HG03432 (cell line): Measurements from ENCODE around the gene DDX39A.
"Not testable (repeated sequence)": the region's sequence is repeated elsewhere in the genome, so short reads cannot be mapped to it uniquely, and the experiment has no call there.

ENCODE experiments used
- ATAC-seq: cut with Tn5 transposase; IDR thresholded peaks from one replicate; pipeline ENCODE4 v1.9.1; 2021; ENCODE audit warnings: mild to moderate bottlenecking, moderate library complexity; ENCODE audit not compliant: unreplicated experiment

DDX39A gene

DNA sequence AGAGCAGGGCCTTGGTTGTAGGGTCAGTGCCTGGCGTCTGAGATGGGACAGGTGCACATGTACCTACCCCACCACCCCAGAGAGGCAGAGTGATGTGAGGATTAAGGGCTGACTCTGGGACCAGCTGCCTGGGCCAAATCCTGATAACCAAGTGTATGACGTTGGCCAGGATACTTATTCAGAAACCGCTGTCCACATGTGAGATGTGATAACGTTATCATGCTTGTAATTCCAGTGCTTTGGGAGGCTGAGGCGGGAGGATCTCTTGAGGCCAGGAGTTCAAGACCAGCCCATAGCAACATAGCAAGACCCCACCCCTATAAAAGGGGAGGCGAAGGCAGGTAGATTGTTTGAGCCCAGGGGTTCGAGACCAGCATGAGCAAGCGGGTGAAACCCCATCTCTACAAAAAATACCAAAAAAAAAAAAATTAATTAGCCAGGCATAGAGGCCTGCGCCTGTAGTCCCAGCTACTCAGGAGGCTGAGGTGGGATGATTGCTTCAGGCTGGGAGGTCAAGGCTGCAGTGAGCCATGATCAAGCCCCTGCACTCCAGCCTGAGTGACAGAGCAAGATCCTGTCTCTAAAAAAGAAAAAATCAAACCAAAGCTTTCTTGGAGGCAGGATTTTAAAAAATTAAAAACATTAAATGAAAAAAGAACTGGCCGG lies 27.9 kb downstream of the DDX39A start:
- ATAC-seq, result no peak

DNA sequence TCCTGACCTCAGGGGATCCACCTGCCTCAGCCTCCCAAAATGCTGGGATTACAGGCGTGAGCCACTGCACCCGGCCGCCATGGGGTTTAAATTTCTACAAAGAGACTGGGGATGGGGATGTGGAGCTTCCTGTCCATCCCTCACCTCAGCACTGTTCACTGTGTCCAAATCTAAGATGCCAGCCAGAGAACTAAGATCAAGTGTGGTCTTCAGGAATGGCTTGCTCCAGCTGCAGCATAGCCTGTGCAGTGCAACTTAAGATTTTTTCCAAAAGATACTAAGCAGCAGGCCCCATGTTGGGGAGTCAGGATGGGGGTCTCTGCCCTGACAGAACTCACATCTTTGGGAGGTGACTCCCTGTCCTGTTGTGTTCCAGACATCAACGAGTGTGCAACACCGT lies 28.6 kb downstream of the DDX39A start:
- ATAC-seq, result no peak

DNA sequence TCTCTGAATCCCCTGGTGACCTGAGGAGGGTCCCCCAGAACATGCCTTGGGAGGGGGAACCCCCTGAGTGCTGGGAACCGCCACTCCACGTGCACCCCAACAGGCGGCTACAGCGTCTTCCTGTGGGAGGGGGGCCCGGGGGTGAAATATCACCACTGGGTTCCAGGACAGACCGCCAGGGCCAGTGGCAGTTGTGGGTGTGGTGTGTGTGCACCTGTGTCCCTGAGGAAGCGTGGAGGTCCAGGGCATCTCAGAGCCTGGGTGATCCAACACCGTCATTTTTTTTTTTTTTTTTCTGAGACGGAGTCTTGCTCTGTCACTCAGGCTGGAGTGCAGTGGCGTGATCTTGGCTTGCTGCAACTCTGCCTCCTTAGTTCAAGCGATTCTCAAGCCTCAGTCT lies 33.6 kb downstream of the DDX39A start:
- no peak for ATAC-seq

DNA sequence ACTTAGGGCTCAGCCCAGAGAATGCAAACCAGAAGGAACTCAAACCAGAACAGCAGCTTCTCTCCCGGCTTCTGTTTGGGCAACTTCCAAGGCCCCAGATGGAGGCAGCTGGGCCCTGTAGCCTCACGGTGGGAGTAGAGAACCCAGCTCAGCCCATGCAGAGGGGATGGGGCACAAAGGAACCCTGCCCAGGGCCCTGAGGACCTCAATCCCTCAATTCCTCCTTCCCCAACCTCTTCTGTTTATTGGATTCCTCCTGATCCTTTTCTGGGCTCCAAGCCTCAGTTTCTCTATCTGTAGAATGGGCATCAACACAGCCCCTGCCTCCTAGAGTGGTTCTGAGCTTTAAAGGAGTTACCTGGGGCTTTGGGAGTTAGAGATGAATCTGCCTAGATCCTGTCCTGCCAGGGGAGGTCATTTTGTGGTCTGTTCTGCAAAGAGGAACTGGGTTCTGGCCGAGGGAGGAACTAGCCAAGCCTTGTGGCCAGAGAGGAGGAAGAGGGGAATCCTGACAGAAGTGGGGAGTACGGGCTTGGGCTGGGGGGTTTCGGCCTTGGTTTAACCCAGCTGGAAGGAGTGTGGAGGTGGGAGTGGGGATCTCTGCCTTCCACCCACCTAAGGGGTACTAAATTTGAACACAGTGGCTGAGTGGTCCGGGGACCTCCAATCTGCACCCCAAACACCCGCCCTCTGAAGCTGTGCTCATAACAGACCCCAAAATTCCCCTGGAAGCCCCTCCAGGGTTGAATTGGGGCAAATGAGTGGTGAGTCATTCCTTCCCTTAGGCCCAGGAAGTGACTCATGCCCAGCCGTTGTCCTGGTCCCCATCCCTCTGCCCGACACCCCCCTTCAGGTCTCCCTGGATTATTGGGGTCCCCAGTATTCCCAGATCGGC lies 35.2 kb downstream of the DDX39A start:
- ATAC-seq, result peak; percentile 27

DNA sequence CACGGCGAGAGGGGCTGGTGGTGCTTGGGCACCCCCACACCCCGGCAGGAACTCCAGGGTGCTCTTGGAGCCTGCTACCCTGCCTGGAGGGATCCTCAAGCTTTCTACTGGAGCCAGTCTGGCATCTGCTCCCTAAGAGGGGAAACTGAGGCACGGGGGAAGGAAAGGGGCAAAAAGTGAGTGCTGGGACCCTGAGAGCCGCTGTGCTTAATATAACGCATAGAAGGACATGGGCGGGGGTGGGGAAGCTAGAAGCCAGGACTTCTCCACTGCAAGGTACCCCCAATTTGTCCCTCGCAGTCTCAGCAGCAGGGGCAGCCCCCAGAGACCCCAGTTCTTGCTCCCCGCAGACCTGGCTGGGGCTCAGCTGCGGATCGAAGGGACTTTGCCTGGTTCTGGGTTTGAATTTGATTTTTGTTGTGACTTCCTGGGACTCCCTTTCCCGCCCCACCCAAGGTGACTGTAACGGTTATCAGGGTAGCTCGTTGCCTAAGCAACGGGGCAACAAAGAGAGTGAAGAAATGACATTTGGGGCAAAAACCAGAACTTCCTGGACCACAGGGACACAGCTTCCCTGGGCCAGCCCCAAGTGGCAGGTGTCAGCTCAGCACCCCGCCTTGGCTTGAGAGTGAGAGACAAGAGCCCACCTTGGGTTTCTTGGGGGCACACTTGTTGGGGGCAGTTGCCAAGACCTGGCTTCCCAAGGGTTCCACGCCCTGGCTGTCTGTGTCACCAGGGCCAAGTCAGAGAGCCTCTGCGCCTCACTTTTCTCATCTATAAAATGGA lies 37.3 kb downstream of the DDX39A start:
- ATAC-seq, result no peak

DNA sequence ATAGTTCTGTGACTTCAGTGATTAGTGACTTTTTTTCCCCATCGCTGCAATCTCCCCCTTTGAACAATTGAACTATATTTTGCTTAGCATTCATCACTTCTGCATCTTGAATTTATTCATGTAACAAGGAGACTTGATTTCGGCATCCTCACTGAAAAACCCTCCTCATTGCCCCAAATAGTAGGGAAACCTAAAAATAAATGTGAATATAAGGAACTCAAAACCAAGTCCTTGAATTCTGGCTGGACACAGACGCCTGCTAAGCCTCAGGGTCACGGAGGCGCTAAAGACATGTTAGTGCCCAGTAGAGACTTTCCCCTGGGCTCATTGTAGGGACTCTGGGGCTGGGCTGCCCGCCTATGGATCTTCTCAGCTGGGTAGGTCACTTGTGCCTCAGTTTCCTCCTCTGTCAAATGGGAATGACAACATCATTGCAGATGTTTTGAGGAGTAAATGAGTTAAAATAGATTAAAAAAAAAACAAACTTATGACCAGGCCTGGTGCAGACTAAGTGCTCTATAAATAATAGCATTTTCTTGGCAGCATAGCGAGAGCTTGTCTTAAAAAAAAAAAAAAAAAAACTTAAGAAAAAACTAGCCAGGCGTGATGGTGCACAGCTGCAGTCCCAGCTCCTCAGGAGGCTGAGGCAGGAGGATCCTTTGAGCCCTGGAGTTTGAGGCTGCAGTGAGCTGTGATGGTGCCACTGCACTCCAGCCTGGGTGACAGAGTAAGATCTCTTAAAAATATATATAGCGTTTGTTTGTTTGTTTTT lies 39.7 kb downstream of the DDX39A start:
- no peak for ATAC-seq

DNA sequence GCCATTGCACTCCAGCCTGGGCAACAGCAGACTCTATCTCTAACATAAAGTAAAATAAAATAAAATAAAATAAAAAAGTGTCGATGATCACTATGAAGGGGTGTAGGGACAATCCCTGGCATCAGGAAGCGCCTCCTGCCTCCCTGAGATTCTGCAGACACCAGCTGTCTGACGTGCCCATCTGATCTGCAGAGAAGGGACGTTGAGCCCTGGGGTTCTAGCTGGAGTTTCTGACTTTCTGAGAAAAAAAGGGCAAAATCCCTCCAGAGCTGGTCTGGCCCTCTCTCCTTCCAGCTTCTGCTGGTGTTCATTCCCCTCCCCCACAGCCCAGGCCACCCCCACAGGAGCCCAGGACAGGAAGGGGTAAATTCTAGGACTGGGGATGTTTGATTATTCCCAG lies 40.3 kb downstream of the DDX39A start:
- ATAC-seq, result no peak

DNA sequence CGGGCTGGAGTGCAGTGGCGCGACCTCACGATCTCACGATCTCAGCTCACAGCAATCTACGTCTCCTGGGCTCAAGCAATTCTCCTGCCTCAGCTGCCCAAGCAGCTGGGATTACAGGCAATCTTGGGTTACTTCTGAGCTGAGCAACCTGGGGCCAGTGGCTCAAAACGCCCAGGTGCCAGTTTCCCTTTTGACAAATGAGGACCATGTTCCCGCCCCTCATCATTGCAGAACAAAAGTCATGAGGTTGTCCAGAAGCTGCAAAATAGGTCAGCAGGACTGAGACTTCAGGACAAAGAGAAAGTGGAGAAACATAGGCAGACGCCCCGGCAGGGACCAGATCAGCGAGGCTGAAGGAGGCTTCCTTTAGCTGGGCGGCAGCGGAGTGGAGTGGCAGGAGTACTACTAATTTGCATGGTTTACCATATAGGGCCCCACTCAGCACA lies 41.2 kb downstream of the DDX39A start:
- ATAC-seq, result no peak

DNA sequence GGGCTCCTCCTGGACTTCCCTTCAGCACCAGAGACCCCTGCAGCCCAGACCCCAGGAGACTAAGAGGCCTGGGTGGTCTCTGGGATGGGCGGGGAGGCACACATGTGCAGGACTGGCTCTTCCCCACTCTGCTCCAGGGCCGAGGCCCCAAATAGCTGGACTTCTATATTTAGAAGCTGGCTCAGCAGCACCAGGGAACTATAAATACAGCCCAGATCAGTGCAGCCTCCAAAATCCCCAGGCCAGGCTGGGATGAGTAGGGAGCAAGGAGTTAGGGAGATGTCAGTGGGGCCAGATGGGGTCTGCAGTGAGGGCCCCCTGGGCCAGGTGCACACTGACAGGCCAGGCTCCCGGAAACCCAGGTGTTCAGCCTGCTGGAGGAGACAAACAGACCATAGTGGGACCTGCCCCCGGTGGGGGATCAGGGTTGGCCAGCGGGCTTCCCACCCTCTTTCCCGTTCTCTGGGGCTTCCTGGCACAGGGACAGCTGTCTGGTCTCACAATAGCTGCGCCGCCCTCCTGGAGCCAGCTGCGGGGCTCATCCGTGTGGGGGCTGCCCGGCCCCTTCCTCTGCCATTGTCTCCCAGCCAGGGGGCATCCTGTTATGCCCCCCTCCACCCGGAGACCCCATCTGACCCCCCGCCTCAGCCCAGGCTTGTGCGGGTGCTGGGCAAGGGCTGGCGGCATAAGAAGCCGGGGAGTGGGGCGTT lies 43.4 kb downstream of the DDX39A start:
- ATAC-seq, result no peak

DNA sequence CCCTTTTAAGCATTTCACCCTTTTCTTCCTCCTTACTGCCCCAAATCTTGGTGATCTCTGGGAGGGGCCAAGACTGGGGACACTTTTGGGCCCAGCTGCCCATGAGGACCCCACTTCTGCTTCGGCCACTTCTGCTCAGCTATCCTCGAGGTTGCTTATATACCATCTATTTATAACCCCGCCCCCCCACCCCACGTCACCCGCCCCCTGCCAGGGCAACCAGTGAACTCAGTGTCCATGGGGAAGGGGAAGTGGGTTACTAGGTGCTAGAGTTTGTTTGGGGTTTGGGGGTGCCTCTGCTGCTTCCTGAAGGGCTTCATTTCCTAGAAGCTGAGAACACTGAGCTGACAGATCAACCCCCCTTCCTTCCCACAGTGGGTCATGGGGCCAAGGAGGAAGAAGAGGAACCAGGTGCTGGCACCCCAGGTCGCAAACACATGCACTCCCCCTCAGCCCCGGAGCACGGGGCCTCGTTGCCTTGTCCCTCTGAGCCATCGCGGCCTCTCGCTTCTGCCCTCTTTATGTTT lies 44.0 kb downstream of the DDX39A start:
- no peak for ATAC-seq

DNA sequence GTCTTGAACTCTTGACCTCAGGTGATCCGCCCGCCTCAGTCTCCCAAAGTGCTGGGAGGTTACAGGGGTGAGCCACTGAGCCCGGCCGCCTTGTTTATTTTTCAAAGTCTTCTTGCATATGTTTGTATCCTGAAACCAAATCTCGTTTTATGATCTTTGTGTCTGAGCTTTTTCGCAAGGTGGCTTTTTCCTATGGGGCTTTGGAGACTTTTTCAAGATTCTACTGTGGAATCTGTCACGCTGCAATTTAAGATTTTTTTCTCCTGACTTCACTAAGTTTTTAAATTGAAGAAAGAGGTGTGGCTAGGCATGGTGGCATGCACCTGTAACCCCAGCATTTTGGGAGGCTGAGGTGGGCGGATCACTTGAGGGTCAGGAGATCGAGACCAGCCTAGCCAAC lies 44.8 kb downstream of the DDX39A start:
- ATAC-seq, result not testable (repeated sequence)

DNA sequence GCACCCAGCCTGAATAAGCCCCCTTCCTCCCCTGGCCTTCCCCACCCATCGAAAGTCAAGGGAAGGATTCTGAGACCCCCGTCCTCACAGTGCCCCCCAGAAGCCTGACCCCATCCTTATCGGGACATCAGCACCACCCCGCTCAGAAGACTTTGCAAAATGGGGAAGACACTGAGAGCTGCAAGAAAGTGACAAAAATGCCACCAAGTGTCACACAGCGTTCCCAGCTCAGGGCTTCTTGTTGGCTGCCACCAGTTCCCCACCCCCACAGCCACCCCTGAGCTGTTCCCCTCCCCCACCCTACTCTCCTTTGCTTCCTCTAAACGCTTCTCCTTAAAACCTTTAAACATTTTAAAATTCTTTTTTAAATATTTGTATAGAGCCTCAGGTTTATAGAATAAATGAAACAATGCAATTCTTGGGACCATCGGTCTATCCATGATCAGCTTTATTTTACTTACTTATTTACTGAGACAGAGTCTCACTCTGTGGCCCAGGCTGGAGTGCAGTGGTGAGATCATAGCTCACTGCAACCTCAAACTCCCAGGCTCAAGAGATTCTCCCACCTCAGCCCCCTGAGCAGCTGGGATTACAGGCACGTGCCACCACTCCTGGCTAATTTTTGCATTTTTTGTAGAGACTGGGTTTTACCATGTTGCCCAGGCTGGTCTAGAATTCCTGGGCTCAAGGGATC lies 46.6 kb downstream of the DDX39A start:
- not testable (repeated sequence) for ATAC-seq

DNA sequence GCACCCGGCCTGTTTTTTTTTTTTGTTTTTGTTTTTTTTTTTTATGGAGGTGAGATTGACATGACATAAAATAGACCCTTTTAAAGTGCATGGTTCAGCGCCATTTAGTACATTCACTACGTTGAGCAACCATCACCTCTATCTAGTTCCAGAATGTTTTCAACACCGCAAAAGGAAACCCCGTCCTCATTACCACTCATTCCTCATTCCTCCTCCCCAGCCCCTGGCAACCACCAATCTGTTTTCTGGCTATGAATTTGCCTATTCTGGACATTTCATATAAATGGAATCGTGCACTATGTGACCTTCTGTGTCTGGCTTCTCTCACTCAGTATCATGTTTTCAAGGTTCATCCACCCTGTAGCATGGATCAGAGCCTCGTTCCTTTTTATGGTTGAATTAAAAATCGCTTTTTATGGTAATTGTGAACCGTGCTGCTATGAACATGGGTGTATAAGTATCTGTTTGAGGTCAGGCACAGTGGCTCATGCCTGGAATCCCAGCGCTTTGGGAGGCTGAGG lies 47.8 kb downstream of the DDX39A start:
- no peak for ATAC-seq

DNA sequence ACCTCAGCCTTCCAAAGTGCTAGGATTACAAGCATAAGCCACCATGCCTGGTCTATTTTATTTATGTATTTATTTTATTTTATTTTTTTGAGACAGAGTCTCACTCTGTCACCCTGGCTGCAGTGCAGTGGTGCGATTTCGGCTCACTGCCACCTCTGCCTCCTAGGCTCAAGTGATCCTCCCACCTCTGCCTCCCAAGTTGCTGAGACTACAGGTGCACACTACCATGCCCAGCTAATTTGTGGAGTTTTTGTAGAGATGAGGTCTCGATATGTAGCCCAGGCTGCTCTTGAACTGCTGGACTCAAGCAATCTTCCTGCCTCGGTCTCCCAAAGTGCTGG lies 48.2 kb downstream of the DDX39A start:
- no peak for ATAC-seq

DNA sequence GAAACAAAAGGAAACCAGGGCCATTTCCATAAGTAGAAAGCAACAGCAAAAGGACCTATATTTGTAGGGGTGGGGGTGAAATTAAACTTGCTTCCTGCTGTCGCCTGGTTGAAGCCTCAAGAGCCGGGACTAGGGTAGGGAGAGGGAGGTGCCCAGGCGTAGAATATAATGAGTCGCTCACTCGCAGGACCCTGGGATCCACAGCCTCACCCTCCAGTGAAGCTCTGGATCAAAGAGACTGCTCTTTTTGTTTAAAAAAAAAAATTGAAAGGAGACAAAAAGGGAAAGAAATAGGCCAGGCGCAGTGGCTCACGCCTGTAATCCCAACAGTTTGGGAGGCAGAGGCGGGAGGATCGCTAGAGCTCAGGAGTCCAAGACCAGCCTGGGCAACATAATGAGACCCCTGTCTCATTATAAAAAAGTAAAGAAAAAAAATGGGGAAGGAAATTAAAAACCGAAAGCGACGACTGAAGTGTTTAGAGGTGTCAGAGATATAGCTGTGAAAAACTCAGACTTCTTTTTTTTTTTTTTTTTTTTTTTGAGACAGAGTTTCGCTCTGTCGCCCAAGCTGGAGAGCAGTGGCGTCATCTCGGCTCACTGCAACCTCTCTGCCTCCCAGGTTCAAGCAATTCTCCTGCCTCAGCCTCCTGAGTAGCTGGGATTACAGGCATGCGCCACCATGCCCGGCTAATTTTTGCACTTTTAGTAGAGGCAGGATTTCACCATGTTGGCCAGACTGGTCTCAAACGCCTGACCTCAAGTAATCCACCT lies 48.8 kb downstream of the DDX39A start:
- no peak for ATAC-seq

DNA sequence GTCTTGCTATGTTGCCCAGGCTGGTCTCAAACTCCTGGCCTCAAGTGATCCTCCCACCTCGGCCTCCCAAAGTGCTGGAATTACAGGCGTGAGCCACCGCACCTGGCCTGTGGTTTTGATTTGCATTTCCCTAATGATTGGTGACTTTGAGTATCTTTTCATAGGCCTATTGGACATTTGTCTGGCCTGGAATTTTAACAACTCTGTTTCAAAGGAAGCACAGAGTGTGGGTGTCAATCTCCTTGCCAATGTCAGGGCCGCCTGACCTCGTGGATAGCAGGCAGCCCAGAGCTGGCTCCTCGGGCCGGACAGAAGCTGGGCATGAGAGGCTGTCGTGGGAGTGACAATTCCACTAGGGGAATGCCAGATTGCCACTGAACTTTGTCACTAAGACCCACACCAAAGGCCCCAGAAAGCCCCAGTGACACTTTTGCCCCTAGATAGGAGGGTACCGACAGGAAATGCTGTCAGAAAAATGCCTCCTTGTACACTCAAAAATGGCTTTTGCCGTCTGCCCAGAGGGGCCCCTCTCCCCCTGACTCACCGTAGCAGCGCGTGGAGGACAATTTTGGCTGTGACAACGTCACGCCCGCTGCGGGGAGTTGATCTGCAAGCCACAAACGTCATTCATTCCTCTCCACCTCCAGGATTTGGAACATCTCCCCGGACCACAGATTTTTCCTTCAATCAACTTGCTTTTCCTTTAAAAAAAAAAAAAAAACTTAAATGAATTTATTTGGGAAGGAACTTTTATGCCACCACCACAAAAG lies 49.6 kb downstream of the DDX39A start:
- ATAC-seq, result peak; percentile 35

DNA sequence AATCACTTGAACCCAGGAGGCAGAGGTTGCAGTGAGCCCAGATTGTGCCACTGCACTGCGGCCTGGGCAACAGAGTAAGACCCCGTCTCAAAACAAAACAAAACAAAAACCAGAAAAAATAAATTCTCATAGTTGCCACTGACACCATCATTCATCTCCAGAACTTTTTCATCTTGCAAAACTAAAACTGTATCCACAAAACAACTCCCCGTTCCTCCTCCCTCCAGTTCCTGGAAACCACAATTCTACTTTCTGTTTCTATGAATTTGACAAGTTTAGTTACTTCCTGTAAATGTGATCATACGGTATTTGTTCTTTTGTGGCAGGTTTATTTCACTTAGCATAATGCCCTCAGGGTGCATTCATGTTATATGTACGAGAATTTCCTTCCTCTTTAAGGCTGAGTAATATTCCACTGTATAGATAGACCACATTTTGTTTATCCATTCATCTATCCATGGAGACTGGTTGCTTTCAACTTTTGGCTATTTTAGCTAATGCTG lies 51.1 kb downstream of the DDX39A start:
- no peak for ATAC-seq
